ENCODE data around the gene EPHA4.

Gene EPHA4

DNA sequence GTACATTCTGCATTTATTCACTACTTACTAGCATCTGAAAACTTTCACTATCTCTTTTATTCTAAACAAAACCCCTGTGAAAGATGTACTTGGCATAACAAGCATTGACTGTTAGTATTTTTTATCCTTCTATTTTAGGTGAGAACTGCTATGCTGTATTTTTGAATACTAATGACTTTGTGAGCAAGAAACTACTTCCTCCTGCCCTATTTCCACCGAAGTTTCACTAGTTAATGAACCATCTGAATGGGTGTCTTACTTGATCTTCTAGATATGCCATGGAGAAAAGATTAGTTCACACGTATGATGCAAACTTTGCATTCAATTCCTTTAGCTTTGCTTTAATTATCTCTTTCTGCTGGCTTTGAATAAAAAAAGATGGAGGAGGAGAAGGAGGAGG lies 68.1 kb downstream of the EPHA4 start:
- DNase-seq (ENCODE audit: low spot score), result no peak

DNA sequence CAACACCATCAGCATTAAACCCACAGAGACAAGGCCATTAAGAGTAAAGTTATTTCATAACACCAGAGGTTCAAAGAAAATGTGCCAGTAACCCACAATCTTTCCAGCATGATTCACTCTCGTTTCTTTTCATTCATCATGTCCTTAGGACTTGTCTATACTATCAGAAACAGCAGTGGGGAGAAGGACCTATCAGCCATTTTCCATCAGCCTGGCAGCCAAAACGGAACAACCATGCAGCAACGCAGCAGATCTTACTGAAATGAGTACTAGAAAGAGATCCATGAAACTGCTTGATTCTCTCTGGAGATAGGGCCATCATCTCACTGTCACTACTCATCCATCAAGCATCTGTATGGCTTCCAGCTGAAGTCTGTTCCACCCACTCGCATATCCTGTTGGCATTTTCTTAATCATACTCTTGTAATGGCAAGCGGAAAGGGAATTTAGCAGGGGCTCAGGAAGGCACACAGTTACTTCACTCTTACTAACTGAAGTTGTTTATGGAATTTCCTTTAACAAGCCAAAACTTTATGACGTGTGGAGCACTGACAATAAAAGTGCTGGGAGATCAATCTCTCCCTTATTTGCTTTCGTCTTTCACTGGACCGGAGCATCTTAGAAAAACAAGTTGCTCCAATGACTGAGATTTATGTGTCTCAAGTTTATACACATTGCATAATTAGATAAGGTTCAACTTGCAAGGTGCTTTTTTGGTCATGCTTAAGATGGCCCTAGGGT lies 69.7 kb downstream of the EPHA4 start:
- DNase-seq (ENCODE audit: low spot score), result no peak

DNA sequence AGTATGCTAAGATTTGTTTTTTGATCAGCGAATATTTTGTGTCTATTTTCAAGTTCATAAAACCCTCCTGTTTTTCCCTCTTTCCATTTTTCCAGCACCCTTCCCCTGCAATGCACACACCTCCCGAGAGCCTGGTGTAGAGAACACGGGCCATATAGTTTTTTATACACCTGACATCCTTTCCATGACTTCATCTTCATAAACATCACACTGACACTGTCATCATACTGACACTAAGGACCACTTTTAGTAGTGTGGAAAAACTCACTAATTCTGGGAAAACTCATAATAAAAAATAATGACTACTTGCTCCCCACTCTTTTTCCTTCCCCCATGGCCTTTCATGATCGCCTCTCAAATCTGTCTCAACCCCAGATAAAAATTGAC lies 70.2 kb downstream of the EPHA4 start:
- DNase-seq (ENCODE audit: low spot score), result no peak

DNA sequence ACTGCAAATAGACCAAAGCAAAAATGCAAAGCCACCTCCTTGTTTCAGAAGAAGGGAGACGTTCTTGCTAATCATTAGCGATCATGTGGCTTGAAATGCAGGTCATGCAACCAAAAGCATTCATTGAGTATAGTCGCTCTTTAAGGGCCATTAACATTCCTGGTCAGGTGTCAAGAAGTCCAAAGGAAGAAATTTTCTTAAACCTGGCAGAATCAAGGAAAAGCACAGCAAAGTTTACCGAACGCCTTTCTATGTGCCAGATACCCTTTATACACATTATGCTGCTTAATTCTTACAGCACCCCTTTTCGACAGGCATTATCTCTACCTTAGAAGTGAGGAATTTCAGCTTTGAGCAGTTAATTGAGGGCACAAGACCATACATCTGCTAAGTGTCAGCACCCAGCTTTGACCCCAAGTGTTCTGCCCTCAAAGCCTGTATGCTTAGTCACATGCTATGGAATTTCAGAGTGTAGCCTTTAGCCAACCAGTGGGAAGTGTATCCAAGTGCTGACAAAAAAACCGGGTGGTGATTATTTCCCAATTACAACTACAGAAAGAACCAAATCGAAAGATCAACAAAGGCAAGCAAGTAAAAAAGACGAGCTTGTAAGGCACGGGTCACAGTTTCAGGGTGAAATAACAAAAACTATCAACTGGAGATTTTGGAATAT lies 70.8 kb downstream of the EPHA4 start:
- no peak for DNase-seq (ENCODE audit: low spot score)

DNA sequence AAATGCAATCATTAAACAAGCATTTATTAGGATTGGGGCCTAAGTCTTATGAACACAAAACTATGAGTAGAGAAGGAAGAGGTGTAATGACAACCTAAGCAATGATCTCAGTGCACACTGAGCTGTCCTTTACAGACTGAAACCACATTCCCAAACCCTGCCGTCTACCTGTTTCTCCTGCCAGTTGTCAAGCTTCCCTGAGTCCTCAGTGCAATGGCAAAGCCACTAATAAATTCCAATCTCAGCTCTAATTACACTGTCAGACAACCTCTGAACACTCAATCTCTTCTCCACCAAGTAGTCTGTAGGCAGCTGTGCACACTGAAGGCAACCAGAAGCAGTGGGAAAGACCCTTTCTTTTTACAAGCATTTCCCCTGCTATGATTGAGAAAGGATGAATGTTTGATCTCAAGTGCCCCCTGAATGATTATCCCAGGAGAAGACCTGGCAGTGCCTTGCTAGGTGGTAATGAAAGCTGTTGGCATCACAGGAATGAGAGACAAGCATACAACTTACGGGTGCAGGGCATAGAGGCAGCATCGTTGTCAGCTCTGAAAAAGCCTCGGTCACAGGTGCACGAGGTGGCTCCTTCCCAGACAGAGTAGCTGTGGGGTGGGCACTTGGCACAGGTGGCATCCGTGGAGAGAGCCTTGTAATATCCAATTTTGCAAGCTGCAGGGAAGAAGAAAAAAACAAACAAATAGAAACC lies 71.4 kb downstream of the EPHA4 start:
- DNase-seq (ENCODE audit: low spot score), result no peak

DNA sequence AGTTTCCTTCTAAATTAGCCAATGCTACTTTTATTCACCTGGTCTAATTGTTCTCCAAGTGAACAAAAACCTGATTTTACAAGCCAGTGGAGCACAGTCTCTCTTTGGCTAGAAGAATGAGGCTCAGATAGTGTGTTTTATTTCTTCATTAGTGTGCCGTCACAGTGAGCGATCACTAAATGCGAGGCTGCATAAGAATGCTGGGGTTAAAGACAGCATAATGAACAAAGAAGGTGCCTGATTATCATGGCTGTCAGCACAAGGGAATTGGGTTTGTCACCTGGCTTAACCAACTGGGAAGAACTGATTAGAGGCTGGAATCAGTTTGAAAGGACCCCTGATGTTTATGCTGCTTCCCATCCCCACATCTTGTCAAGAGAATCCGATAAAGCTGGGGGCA lies 76.4 kb downstream of the EPHA4 start:
- no peak for DNase-seq (ENCODE audit: low spot score)

DNA sequence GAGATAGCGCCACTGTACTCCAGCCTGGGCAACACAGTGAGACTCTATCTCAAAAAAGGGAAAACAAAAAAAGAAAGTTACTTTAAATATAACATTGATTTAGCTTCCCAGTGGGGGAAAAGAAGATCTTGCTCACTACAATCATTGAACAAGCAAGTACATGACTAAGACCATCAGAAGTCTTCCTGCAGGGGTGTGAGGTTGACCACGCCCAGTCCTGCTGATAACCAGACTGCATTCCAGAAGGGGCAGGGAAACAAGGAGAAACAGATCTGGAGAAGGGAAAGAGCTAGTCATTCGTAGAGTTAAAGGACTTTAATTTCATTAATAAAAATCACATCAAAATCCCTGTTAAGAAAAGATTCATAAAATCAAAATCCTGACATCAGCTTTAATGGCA lies 77.5 kb downstream of the EPHA4 start:
- DNase-seq (ENCODE audit: low spot score), result no peak

DNA sequence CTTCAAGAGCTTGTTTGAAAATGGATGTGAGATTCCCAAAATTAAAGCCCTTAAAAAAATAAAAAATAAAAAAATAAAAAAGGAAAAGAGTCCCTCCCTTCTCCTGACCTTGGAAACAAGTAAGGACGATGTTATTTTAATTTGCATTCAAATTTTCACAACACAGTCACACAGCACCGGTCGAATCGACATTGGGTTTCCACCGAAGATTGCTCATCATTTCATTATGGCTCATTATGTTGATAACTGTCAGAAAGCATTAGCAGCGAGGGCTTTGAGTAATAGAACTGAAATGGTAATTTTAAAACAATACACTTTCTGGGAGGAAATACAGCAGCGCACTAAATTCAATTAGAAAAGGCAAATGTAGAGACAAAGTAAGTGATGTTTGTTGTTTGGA lies 78.7 kb downstream of the EPHA4 start:
- no peak for DNase-seq (ENCODE audit: low spot score)

DNA sequence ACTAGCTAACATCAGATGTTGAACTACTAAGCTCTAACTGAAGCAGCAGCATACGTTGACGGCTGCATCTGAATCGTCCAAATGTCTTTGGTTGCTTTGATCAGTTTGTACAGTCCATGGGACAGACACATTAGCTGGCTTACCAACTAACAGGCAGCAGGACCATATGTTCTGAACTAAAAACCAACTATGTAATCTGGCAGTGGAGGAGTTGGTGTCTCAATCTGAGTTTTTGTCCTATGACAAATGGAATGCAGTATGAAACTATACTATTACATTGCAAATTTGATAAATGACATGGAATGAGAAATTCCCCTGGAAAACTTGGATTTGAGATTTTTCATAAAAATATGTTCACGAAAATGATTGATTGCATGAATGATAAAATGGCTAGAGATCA lies 79.5 kb downstream of the EPHA4 start:
- no peak for DNase-seq (ENCODE audit: low spot score)

DNA sequence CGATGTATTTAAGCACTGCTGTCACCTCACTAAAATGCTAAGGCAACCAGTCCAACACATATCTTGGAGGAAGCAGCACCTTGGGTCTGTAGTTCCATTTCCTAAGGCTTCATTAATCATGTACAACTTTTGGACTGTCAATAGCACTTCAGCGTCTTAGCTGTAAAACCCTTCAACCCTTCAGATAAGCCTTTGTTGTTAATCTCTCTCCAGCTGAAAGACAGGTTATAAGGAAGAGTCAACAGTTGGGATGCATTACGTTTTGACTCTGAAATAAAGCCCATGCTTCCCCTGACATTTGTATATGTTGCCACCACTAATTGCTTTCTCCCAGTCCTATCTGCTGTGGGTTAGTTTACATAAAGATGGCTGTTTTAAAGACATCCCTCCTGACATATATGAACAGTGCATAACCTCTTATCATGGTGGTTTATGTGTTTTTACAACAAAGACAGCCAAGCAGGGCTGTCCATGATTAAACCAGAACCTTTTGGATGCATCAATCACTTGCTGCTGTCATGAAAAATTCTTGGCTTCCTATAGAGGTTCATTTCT lies 81.5 kb downstream of the EPHA4 start:
- no peak for DNase-seq (ENCODE audit: low spot score)

DNA sequence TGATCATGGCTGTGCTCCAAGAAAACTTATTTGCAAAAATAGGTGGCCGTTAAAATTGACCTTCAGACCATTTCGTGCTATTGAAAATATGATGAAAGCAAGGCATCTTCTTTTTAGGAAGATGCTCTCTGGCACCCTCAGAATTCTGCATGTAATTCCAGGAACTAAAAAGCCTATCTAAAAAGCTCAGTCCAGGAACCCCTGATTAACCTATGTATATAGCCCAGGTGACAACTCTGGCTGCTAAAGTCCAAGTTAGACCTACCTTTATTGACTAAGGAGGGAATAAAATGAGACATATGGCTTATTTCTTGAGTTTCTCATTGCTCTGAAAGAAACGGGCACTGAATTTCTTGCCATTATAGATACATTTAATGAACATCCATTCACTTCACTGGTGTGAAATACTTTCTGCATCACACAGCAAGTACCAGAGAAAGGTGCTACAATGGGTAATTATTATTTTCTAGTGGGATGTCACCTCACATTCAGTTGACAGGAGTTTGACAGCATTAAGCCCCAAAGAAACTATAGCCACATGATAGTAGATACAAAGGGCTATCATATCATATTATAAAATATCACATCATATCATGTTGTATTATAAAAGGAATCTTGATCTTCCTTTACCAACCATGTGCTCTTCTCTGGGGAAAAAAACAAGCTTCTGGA lies 83.8 kb downstream of the EPHA4 start:
- no peak for DNase-seq (ENCODE audit: low spot score)

DNA sequence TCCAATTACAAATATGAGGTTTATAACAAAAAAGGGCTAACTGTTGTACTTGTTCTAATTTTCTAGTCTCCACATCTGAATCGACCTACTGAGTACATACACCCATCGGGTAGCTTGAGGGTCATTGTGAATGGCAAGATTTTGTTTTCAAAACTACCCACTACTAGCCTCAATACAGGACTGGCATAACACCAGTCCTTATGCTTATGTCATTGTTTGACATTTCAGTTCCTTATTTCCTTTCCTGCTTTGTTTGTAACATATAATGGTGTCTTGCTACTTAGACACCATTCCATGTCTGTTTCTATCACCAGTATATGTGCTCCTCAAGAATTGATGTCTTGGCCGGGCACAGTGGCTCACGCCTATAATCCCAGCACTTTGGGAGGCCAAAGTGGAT lies 86.0 kb downstream of the EPHA4 start:
- DNase-seq (ENCODE audit: low spot score), result no peak

DNA sequence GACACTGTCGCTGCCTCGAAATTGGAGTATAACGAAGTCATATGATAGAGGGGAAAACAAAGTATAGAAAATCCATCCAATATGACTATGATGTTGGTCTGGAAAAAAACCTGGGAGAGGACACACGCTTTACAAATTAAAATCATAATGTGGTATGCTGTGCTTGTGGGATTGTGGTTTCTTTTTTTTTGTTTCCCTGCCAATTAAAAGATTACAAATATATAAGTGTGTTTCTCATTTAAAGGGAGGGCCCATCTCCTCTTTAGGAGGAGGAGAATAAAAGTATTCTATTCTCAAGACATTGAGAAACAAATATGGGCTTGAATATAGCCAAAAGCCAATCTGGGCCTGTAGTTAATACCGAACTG lies 86.6 kb downstream of the EPHA4 start:
- DNase-seq (ENCODE audit: low spot score), result no peak

DNA sequence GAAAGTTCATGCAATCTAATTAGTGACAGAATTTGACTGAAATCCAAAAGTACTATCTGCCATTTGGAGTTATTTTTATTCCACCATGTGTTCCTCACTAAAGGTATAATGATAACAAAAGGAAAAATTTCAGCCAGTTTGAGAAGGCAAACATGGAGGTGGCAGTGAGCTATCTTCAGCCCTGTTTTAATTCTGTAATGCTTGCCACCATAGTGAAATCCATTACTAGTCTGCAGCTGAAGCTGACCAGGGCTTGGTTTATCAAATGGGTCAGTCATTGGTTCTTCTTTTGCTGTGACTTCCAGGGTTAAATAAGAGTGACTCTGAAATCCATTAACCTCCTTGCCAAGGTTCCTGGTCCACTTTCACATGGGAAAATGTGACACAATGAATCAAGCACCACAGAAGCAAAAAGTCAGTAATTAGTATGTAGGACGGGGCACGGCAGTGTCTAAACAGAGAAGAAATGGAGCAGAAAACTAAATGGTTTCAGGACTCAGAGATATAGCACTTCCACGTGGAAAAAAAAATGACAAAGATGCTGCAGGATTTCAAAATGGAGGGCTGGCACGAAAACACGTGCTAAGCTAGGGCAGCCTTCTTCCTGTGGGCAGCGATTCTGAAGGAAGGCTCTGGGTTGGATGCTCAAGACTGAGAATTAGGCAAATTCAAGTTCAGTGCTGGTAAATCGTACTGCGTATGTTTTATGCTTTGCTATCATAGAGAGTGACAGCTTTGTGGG lies 87.2 kb downstream of the EPHA4 start:
- DNase-seq (ENCODE audit: low spot score), result no peak

DNA sequence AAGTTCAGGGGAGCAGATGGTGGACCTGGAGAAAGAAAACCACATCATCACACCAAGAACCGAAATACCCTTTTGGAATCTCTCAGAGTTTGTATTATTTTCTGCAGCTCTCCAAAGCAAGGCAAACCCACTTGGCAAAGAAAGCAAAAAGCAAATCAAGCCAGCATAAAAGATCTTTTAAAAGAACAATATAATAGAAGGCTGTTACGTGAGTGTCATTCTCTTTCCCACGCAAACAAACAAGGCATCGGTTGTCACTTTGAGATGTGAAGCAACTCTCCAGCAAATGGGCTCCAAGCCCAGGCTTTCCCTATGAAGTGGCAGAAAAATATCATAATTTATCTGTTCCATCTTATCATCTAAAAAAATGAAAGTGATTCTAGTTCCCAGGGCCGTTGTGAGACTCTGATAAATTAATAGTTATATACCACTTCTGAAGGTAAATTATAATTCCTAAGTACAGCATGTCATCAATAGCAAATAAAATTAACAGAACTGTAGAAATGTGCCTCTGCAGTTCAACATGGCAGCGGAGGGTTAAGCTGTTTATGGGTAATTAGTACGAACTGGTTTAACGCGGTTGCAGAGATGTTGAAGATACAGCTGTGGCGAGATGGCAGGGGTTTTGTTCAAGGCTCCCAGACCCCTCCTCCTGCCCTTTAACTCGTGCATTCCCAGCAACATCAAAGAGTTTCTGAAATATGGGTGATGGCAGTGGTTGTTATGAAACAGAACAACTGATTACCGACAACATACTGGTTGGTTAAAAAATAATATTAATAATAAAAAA lies 89.2 kb downstream of the EPHA4 start:
- DNase-seq (ENCODE audit: low spot score), result no peak

DNA sequence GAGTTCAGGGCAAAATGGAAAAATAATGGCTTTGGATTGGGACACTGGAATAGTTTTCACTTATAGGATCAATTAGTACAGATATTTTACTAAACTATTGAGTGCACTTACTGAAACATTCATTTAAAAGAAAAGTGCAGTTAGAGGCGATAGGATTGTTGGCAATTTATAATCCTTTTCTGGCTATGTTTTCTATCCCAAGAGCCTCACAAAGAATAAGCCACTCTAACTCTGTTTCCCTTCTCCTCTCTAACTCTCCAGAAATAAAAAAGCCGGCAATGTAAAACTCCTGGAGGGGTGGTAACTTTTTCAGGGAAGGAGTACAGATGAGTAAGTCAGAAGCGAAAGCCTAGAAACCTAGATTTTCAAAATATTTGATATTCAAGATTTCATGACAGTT lies 91.3 kb downstream of the EPHA4 start:
- DNase-seq (ENCODE audit: low spot score), result no peak

DNA sequence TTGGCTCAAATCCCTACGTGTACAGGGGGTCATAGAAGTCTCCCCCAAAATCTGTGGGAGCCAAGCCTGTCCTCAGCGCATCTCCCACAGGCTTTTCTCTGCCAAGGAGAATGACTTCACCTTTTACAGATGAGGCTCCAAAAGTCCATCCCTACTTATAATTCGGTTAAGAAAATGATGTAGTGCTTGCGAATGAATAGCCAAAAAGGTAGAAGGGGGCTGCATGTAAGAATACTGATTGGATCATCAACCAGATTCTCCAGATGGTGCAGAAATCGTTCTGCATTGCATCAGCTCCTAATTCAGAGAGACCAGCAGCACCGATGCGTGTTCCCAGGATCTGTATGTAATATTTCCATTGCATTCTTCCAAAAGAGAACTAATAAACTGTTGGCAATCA lies 91.9 kb downstream of the EPHA4 start:
- DNase-seq (ENCODE audit: low spot score), result no peak

DNA sequence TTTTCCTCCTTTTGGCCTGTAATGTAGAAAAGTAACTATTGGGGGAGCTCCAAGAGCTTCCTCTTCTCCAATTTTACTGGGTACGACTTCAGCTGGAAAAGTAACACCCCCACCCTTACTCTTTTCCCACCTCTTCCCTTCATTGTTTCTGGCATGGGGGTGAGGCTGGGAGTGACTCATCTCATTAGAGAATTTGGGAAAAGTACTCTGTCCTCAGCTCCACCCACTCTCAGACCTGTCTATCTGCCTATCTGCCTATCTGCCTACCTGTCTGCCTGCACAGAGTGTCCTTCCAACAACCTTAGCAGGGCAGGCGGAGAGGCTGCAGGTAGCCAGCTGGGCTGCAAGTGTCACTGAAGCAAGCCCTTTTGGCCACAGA lies 93.6 kb downstream of the EPHA4 start:
- DNase-seq (ENCODE audit: low spot score), result no peak

DNA sequence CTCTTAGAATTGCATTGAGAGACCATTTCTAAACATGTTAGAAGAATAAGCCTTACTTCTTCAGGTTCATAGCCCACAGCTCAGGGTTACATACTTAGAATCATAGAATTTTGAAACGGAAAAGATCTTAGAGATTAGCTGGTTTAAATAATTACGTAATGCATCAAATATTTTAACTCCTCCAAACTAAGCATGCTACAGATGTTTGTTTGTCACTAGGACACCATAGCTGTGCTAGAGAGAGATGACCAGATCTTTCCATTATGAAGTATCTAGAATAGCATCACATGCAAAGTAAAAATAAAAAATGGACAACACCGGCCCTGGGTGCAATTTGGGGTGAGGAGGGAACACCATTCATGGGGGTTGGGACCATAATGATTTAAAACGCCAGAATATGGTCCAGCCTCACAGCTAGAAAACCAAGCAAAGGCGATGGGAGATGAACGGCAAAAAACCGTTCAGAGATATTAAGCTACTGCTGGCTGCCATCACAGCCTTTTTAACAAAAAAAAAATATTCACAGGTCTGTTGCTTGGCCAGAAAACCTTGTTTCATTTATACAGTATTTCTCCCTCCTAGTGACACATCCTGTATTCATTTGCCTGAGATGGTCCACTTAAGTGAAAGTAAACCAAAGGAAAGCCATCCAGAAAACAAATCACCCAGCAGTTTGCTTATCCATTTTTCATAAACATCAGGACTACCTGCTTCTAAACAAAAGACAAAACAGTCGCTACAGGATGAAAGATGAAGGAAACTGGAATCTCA lies 94.2 kb downstream of the EPHA4 start:
- DNase-seq (ENCODE audit: low spot score), result no peak

DNA sequence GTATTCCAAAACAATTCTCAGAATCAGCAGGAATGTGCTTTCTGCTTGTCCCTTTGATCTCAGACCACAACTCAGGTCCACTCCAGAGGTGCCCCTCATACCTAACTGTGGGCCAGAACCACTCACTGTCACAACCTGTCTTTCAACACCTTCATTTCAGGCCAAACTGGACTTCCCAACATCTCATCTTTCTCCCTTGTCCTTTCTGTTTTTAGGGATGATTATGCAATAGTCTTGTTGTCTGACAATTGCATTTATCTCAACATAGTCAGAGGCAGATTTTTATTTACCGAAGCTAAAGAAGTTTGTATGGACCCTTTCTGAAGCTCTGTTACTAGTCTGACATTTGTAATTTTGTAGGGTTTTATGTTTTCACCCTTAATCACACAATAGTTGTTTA lies 95.9 kb downstream of the EPHA4 start:
- no peak for DNase-seq (ENCODE audit: low spot score)
